CD4-positive, alpha-beta T cell (primary cell): ENCODE data around the gene TESK2. TPM values are rescaled to one million over a fixed set of nuclear protein-coding genes. Genes with fewer than 3 reads are reported as not detected.

Experiments
- ATAC-seq: fragments of 200-7000 bp; cut with Tn5 transposase; one replicate; pipeline ENCODE4 v1.10.0; 2022; ENCODE audit warnings: mild to moderate bottlenecking; ENCODE audit not compliant: poor library complexity
- CTCF ChIA-PET: fragments of 350-600 bp; sonication (Branson Sonifier 250); formaldehyde crosslinking; loops from one replicate; lab custom pipeline; 2021; ENCODE audit warnings: antibody characterized with exemption, inconsistent platforms; lab: Charles Lee
- POLR2A ChIA-PET: fragments of 350-600 bp; sonication (Branson Sonifier 250); formaldehyde crosslinking; loops from one replicate; lab custom pipeline; 2021; ENCODE audit warnings: antibody characterized with exemption, inconsistent platforms; lab: Charles Lee
- DNase-seq, 14 experiments: peaks; one replicate each; pipeline ENCODE4 v3.0.0-alpha.2; 2013 to 2020; ENCODE audit warnings: mixed read lengths in 2 of 14
- H3K27ac ChIP-seq, 2 donors: one replicate each; pipeline versions ENCODE4 v1.5.1 to v1.7.0; 2013; ENCODE audit warnings: low read length in 2 of 2, low read depth in 1 of 2, mild to moderate bottlenecking in 1 of 2
- H3K27me3 ChIP-seq, 2 experiments: 1 replicate in 1 of 2; 2 replicates in 1 of 2; pipeline versions ENCODE4 v1.6.1 to v1.7.0; 2013; ENCODE audit warnings: low read length in 2 of 2, control low read depth in 1 of 2, mild to moderate bottlenecking in 1 of 2, moderate library complexity in 1 of 2; ENCODE audit not compliant: insufficient read depth in 2 of 2, control insufficient read depth in 1 of 2
- H3K36me3 ChIP-seq: one replicate; pipeline ENCODE4 v1.6.1; 2013; ENCODE audit warnings: low read length, control low read depth; ENCODE audit not compliant: insufficient read depth
- H3K4me1 ChIP-seq: one replicate; pipeline ENCODE4 v1.6.1; 2013; ENCODE audit warnings: low read length, control low read depth; ENCODE audit not compliant: insufficient read depth
- H3K4me3 ChIP-seq: one replicate; pipeline ENCODE4 v1.5.1; 2013; ENCODE audit warnings: mild to moderate bottlenecking, low read length, moderate library complexity
- H3K9me3 ChIP-seq, 2 experiments: 1 replicate in 1 of 2; 2 replicates in 1 of 2; pipeline versions ENCODE4 v1.6.1 to v1.7.0; 2013; ENCODE audit warnings: low read length in 2 of 2, mild to moderate bottlenecking in 2 of 2, control low read depth in 1 of 2, moderate library complexity in 1 of 2; ENCODE audit not compliant: control insufficient read depth in 1 of 2, insufficient read depth in 1 of 2
- H3K27ac Mint-ChIP-seq: one replicate; pipeline ENCODE4 v1.8.0; 2020; ENCODE audit warnings: mixed read lengths
- H3K27me3 Mint-ChIP-seq: one replicate; pipeline ENCODE4 v1.8.0; 2021; ENCODE audit warnings: mixed read lengths
- H3K36me3 Mint-ChIP-seq: one replicate; pipeline ENCODE4 v1.8.0; 2021; ENCODE audit warnings: low read depth, mixed read lengths
- H3K4me1 Mint-ChIP-seq: one replicate; pipeline ENCODE4 v1.8.0; 2021; ENCODE audit warnings: low read depth, mixed read lengths
- H3K4me3 Mint-ChIP-seq: one replicate; pipeline ENCODE4 v1.8.0; 2020; ENCODE audit warnings: mild to moderate bottlenecking, mixed read lengths
- H3K9me3 Mint-ChIP-seq: one replicate; pipeline ENCODE4 v1.8.0; 2020; ENCODE audit warnings: mixed read lengths
- CTCF ChIP-seq: fragments of 200-600 bp; IDR thresholded peaks from one replicate; pipeline ENCODE4 v1.8.0; 2022; ENCODE audit warnings: antibody characterized with exemption, mild to moderate bottlenecking
- intact Hi-C, 2 experiments: fragments of 100-400 bp; cut with DNase I in 1 of 2; cut with micrococcal nuclease in 1 of 2; formaldehyde crosslinking; loops; one replicate each; pipeline versions ENCODE4 v1.15.1 to v1.9.0; 2023 to 2025; cut with DNase I, micrococcal nuclease
- total RNA-seq, 174 experiments: library from RNA in 2 of 174; stranded (reverse) in 2 of 174; gene quantifications; one replicate each; pipeline ENCODE4 v1.2.3 and lab custom pipeline; 2021 to 2026

TESK2 gene
- total RNA-seq, 2 experiments from 2014 or later = 2.8 to 3.4 TPM

DNA sequence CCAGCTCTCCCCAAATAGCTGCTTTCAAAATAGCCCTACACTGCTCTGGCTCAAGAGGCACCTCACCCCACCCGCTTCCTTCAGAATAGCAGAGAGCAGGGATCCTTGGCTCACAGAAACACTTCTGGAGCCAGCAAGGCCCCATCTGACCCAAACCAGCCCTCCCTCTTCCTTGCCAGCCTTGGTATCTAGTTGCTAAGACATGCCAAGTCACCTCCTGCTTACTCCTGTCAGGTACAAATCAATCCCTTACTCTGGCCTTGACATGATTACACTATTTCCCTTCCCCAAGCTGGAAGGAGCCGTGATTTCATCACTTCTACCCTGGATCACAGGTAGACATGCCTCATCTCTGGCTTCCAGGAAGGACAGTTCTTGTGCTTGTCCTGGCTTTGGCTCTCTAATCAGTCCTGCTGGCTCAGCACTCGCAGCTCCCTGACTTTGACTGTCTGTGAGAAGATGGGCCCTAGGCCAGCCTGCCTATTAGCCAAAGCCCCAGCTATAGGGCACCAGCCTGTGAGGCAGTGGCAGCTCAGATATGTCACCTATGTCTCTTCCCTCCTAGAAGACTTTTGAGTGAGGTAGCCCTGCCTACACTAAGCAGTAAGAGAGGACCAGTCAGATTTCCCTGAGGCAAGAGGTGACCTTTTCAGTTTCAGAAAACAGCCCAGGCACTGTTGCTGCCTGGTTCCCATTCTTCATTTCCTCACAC is 141.8 kb downstream of the TESK2 start:
- intact Hi-C loops = loop anchor here in 1 of 2 experiments (10.0 kb wide), 1 partner anchor 236 kb away; the partner anchor contains the start of gene NASP
- TF ChIP-seq CTCF = no peak
- H3K9me3 Mint-ChIP-seq = no peaks in the 10 kb centered on the region
- H3K4me1 Mint-ChIP-seq = no peaks in the 10 kb centered on the region
- no peak for DNase-seq
- ChIA-PET POLR2A (interaction anchor here (4.8 kb wide), 1 partner anchor 9 kb away, joined by 28 read pairs; the partner anchor contains the start of genes MUTYH and TOE1), CTCF (no interaction called here)
- peaks cover 28% of the 10 kb centered on the region for H3K36me3 Mint-ChIP-seq
- H3K27ac ChIP-seq = no peak overlapping the region
- H3K36me3 ChIP-seq = peaks cover 16% of the 10 kb centered on the region
- ATAC-seq = no peak
- no peak overlapping the region for H3K4me3 Mint-ChIP-seq
- H3K27me3 ChIP-seq = no peaks in the 10 kb centered on the region
- H3K27me3 Mint-ChIP-seq = no peaks in the 10 kb centered on the region
- H3K4me3 ChIP-seq = no peak overlapping the region
- H3K9me3 ChIP-seq = no peaks in the 10 kb centered on the region
- H3K4me1 ChIP-seq = no peaks in the 10 kb centered on the region
- H3K27ac Mint-ChIP-seq = no peak overlapping the region

- Mint-ChIP-seq H3K4me1 (no peaks in the 10 kb centered on the region), H3K27ac (no peak overlapping the region), H3K4me3 (no peak overlapping the region), H3K27me3 (no peaks in the 10 kb centered on the region), H3K9me3 (no peaks in the 10 kb centered on the region), H3K36me3 (peaks cover 33% of the 10 kb centered on the region)
- H3K4me3 ChIP-seq = no peak overlapping the region
- no peaks in the 10 kb centered on the region for H3K27me3 ChIP-seq
- intact Hi-C loops = loop anchor here in 1 of 2 experiments (10.0 kb wide), 1 partner anchor 236 kb away; the partner anchor contains the start of gene NASP
- no peak for TF ChIP-seq CTCF
- no peak for ATAC-seq
- no peak for DNase-seq
- CTCF ChIA-PET = no interaction called here
- no peaks in the 10 kb centered on the region for H3K4me1 ChIP-seq
- H3K27ac ChIP-seq = no peak overlapping the region
- H3K9me3 ChIP-seq = no peaks in the 10 kb centered on the region
- peaks cover 22% of the 10 kb centered on the region for H3K36me3 ChIP-seq
- POLR2A ChIA-PET = interaction anchor here (0.6 to 4.8 kb wide), 3 partner anchors 9 to 803 kb away, joined by 3 to 28 read pairs (median 3); partner anchors contain the start of genes MUTYH and TOE1
These were observed 142.4 kb downstream of the TESK2 start for GRCh38 chr1:45348609-45348965.

GRCh38 chr1:45348020-45348419 is 142.9 kb downstream of the TESK2 start:
- peaks cover 39% of the 10 kb centered on the region for H3K36me3 Mint-ChIP-seq
- CTCF ChIA-PET = no interaction called here
- Histone ChIP-seq H3K4me1 (peaks cover 2% of the 10 kb centered on the region), H3K27me3 (no peaks in the 10 kb centered on the region), H3K27ac (no peak overlapping the region), H3K4me3 (no peak overlapping the region), H3K9me3 (no peaks in the 10 kb centered on the region), H3K36me3 (peaks cover 28% of the 10 kb centered on the region)
- H3K27me3 Mint-ChIP-seq = no peaks in the 10 kb centered on the region
- no peaks in the 10 kb centered on the region for H3K4me1 Mint-ChIP-seq
- DNase-seq (no peak), ATAC-seq (no peak)
- H3K9me3 Mint-ChIP-seq = no peaks in the 10 kb centered on the region
- no peak overlapping the region for H3K27ac Mint-ChIP-seq
- POLR2A ChIA-PET = interaction anchor here (0.6 to 4.8 kb wide), 3 partner anchors 8 to 804 kb away, joined by 3 to 28 read pairs (median 3); partner anchors contain the start of genes MUTYH and TOE1
- no peak for TF ChIP-seq CTCF
- H3K4me3 Mint-ChIP-seq = no peak overlapping the region
- intact Hi-C loops = loop anchor here in 1 of 2 experiments (10.0 kb wide), 1 partner anchor 237 kb away; the partner anchor contains the start of gene NASP
